ENCODE measurements around the gene SCN3A. TPM values are rescaled to one million over a fixed set of nuclear protein-coding genes. Genes with fewer than 3 reads are reported as not detected.

SCN3A gene
- total and polyA plus RNA-seq, 2 donors (not counting 3 experiments of a cell fraction or from before 2014, with no cell fraction given) = not detected

DNA sequence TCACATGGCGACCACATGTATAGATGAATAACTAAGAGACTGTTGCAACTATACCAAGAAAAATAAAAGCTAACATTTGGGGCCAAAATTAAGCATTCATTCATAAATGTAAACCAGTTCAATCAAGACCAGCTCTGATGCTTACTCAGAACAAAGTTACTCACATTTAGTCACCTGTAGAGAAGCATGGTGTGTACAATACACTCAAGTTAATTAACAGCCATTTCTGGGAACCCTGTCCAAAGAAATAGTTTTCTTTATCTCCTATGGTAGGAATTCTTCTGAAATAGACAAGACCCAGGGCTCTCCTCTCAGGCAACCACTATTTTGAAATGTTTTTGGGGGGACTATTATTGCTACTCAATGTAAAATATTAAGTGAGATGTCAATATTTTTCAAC, 1.6 kb downstream of the SCN3A start:
- Histone ChIP-seq H4K20me1 (replicated peaks; ENCODE audit: control insufficient read depth, extremely low read depth, insufficient read depth, low read length) (no peaks in the 10 kb centered on the region), H3K9ac (replicated peaks; ENCODE audit: extremely low read depth, insufficient read depth, low read length) (no peak overlapping the region), H3K4me1 (ENCODE audit: control insufficient read depth, extremely low read depth, insufficient read depth, low read length) (no peaks in the 10 kb centered on the region), H3K27me3 (ENCODE audit: control insufficient read depth in 2 of 2, insufficient read depth in 2 of 2, low read length in 2 of 2) (peaks cover 1 to 4% of the 10 kb centered on the region in 2 experiments), H3K36me3 (ENCODE audit: control insufficient read depth in 2 of 2, extremely low read depth in 1 of 2, insufficient read depth in 2 of 2, low read length in 2 of 2) (no peaks in the 10 kb centered on the region), H3K27ac (ENCODE audit: insufficient read depth, low read depth, low read length) (no peak overlapping the region), H3K4me2 (ENCODE audit: insufficient read depth, low read length) (no peak overlapping the region), H3K79me2 (ENCODE audit: control insufficient read depth, insufficient read depth, low read length) (no peaks in the 10 kb centered on the region), H3K9me3 (replicated peaks; ENCODE audit: control insufficient read depth, insufficient read depth, low read length) (no peaks in the 10 kb centered on the region), H2AFZ (ENCODE audit: low read depth, low read length) (no peak overlapping the region), H3K9me1 (replicated peaks; ENCODE audit: control insufficient read depth, extremely low read depth, insufficient read depth, low read length) (no peaks in the 10 kb centered on the region), H3K4me3 (replicated peaks in 1 of 3; ENCODE audit: insufficient read depth in 1 of 3, low read depth in 1 of 3, low read length in 3 of 3) (no peak overlapping the region)
- dilution Hi-C loops (cut with MboI; ENCODE audit: extremely low pct_ligation_motif_present, low sequenced_read_pairs) = no loop called here
- FAIRE-seq (no peak), DNase-seq (ENCODE audit: low read depth, low spot score) (no peak)
- POLR2A ChIA-PET = no interaction called here
- BruUV-seq (replicated peaks) = no TSS peak
- intact Hi-C loops (cut with micrococcal nuclease) = loop anchor here (5.0 kb wide), 1 partner anchor 465 kb away; no protein-coding TSS in a partner anchor
- TF ChIP-seq EZH2 (IDR thresholded peaks at IDR 0.05; ENCODE audit: borderline replicate concordance, low read depth, low read length, severe bottlenecking) (no peak), GATA2 (IDR thresholded peaks at IDR 0.05; ENCODE audit: insufficient read depth, insufficient read length, low read depth, low read length) (no peak), FOS (IDR thresholded peaks at IDR 0.05; ENCODE audit: borderline replicate concordance, insufficient read depth, low read length) (no peak), POLR2A (IDR thresholded peaks at IDR 0.05; ENCODE audit: low read depth, low read length) (no peak), JUN (IDR thresholded peaks at IDR 0.05; ENCODE audit: borderline replicate concordance, insufficient read depth, insufficient read length, low read depth) (no peak)
- TF ChIP-seq, protein P1, sequence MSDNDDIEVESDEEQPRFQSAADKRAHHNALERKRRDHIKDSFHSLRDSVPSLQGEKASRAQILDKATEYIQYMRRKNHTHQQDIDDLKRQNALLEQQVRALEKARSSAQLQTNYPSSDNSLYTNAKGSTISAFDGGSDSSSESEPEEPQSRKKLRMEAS (IDR thresholded peaks at IDR 0.05; ENCODE audit: insufficient read depth, insufficient read length) = no peak
- CTCF ChIA-PET = interaction anchor here (1.4 to 7.3 kb wide), 3 partner anchors 18 to 209 kb away, joined by 4 to 186 read pairs (median 157); no protein-coding TSS in a partner anchor

DNA sequence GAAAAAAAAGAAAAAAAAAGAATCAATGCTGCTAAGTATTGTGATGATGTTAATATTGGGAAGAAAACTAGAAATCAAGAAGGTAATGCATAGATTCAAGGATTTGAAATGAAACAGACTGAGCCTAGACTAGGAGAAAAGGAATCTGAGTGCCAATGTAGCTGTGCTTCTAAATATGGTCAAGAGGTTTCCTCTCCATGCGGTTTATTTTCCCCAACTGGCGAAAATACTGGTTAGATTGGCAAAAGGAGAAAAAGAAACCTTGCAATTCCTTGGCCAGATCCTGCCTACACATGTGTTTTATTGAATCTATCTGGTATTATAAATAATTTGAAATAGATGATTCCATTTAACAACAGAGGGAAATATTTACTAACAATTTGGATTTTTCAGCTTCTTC, 5.7 kb downstream of the SCN3A start:
- CTCF ChIA-PET = interaction anchor here (1.4 to 1.6 kb wide), 2 partner anchors 8 to 181 kb away, joined by 4 to 5 read pairs; no protein-coding TSS in a partner anchor
- Histone ChIP-seq H3K9me3 (replicated peaks; ENCODE audit: control insufficient read depth, insufficient read depth, low read length) (no peaks in the 10 kb centered on the region), H3K9ac (replicated peaks; ENCODE audit: extremely low read depth, insufficient read depth, low read length) (no peak overlapping the region), H4K20me1 (replicated peaks; ENCODE audit: control insufficient read depth, extremely low read depth, insufficient read depth, low read length) (no peaks in the 10 kb centered on the region), H3K79me2 (ENCODE audit: control insufficient read depth, insufficient read depth, low read length) (no peaks in the 10 kb centered on the region), H3K27me3 (ENCODE audit: control insufficient read depth in 2 of 2, insufficient read depth in 2 of 2, low read length in 2 of 2) (peaks cover 0 to 4% of the 10 kb centered on the region in 2 experiments), H3K36me3 (ENCODE audit: control insufficient read depth in 2 of 2, extremely low read depth in 1 of 2, insufficient read depth in 2 of 2, low read length in 2 of 2) (no peaks in the 10 kb centered on the region), H3K9me1 (replicated peaks; ENCODE audit: control insufficient read depth, extremely low read depth, insufficient read depth, low read length) (no peaks in the 10 kb centered on the region), H3K4me2 (ENCODE audit: insufficient read depth, low read length) (no peak overlapping the region), H3K4me3 (replicated peaks in 1 of 3; ENCODE audit: insufficient read depth in 1 of 3, low read depth in 1 of 3, low read length in 3 of 3) (no peak overlapping the region), H3K27ac (ENCODE audit: insufficient read depth, low read depth, low read length) (no peak overlapping the region), H3K4me1 (ENCODE audit: control insufficient read depth, extremely low read depth, insufficient read depth, low read length) (no peaks in the 10 kb centered on the region), H2AFZ (ENCODE audit: low read depth, low read length) (no peak overlapping the region)
- BruUV-seq (replicated peaks) = no TSS peak
- POLR2A ChIA-PET = no interaction called here
- TF ChIP-seq POLR2AphosphoS5 (IDR thresholded peaks at IDR 0.05; ENCODE audit: insufficient read depth, low read depth, low read length) (no peak), EZH2 (IDR thresholded peaks at IDR 0.05; ENCODE audit: borderline replicate concordance, low read depth, low read length, severe bottlenecking) (no peak), GATA2 (IDR thresholded peaks at IDR 0.05; ENCODE audit: insufficient read depth, insufficient read length, low read depth, low read length) (no peak), JUN (IDR thresholded peaks at IDR 0.05; ENCODE audit: borderline replicate concordance, insufficient read depth, insufficient read length, low read depth) (no peak), MYC (IDR thresholded peaks at IDR 0.05; ENCODE audit: low read depth, low read length) (no peak), POLR2A (IDR thresholded peaks at IDR 0.05; ENCODE audit: low read depth, low read length) (no peak), FOS (IDR thresholded peaks at IDR 0.05; ENCODE audit: borderline replicate concordance, insufficient read depth, low read length) (no peak)
- TF ChIP-seq, protein P2, sequence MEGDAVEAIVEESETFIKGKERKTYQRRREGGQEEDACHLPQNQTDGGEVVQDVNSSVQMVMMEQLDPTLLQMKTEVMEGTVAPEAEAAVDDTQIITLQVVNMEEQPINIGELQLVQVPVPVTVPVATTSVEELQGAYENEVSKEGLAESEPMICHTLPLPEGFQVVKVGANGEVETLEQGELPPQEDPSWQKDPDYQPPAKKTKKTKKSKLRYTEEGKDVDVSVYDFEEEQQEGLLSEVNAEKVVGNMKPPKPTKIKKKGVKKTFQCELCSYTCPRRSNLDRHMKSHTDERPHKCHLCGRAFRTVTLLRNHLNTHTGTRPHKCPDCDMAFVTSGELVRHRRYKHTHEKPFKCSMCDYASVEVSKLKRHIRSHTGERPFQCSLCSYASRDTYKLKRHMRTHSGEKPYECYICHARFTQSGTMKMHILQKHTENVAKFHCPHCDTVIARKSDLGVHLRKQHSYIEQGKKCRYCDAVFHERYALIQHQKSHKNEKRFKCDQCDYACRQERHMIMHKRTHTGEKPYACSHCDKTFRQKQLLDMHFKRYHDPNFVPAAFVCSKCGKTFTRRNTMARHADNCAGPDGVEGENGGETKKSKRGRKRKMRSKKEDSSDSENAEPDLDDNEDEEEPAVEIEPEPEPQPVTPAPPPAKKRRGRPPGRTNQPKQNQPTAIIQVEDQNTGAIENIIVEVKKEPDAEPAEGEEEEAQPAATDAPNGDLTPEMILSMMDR (IDR thresholded peaks at IDR 0.05; ENCODE audit: extremely low read depth in 1 of 2, insufficient read depth in 1 of 2, low read depth in 1 of 2, low read length in 2 of 2) = no peak
- TF ChIP-seq, protein P1 (IDR thresholded peaks at IDR 0.05; ENCODE audit: insufficient read depth, insufficient read length) = no peak
- dilution Hi-C loops (cut with MboI; ENCODE audit: extremely low pct_ligation_motif_present, low sequenced_read_pairs) (no loop called here), intact Hi-C loops (cut with micrococcal nuclease) (no loop called here)
- no peak for FAIRE-seq
- no peak for DNase-seq (ENCODE audit: low read depth, low spot score)
